Caco-2 (cell line): ENCODE results near the gene SLFN12L. TPM values are rescaled to one million over a fixed set of nuclear protein-coding genes. Genes with fewer than 3 reads are reported as not detected.
A peak's percentile ranks its signal among the peaks of the same experiment; 100 is the strongest.

Experiments used
- BruUV-seq: library from RNA; stranded (reverse); fragments of 400-500 nt; replicated peaks from 2 replicates; lab custom pipeline; 2021; lab: Mats Ljungman, UMichigan
- CTCF ChIA-PET: fragments of 300-600 bp; sonication (Branson Sonifier 250); formaldehyde crosslinking; loops from one replicate; lab custom pipeline; 2022; ENCODE audit warnings: antibody characterized with exemption; lab: Charles Lee
- POLR2A ChIA-PET: fragments of 300-600 bp; sonication (Branson Sonifier 250); formaldehyde crosslinking; loops from one replicate; lab custom pipeline; 2022; ENCODE audit warnings: antibody characterized with exemption; lab: Charles Lee
- DNase-seq, 2 experiments: peaks; one replicate each; pipeline versions ENCODE4 v3.0.0 to v3.0.0-alpha.2; 2020 to 2022
- H3K27me3 ChIP-seq: replicated peaks from 2 replicates; pipeline ENCODE4 v1.6.0; 2011; ENCODE audit warnings: low read length; ENCODE audit not compliant: control insufficient read depth, insufficient read depth
- H3K36me3 ChIP-seq: 2 replicates; pipeline ENCODE4 v1.5.1; 2011; ENCODE audit warnings: low read length; ENCODE audit not compliant: control insufficient read depth, insufficient read depth
- H3K4me1 ChIP-seq: fragments of 250-450 bp; sonication (Bioruptor Pico); 2 replicates; pipeline ENCODE4 v1.5.1; 2020; ENCODE audit warnings: mild to moderate bottlenecking
- H3K4me3 ChIP-seq: 2 replicates; pipeline ENCODE4 v1.5.1; 2011; ENCODE audit warnings: low read depth, mild to moderate bottlenecking, control low read depth, low read length
- H3K9me3 ChIP-seq: fragments of 250-450 bp; sonication (Bioruptor Pico); 2 replicates; pipeline ENCODE4 v1.5.1; 2020; ENCODE audit warnings: mild to moderate bottlenecking, moderate library complexity
- H3K27ac Mint-ChIP-seq: one replicate; pipeline ENCODE4 v1.8.0; 2022; ENCODE audit warnings: mixed read lengths; ENCODE audit not compliant: unreplicated experiment
- H3K27me3 Mint-ChIP-seq: one replicate; pipeline ENCODE4 v1.8.0; 2022; ENCODE audit warnings: mixed read lengths; ENCODE audit not compliant: insufficient read depth, unreplicated experiment
- H3K36me3 Mint-ChIP-seq: one replicate; pipeline ENCODE4 v1.8.0; 2022; ENCODE audit warnings: mild to moderate bottlenecking, mixed read lengths; ENCODE audit not compliant: insufficient read depth, unreplicated experiment
- H3K4me1 Mint-ChIP-seq: one replicate; pipeline ENCODE4 v1.8.0; 2022; ENCODE audit warnings: low read depth, mixed read lengths; ENCODE audit not compliant: unreplicated experiment
- H3K4me3 Mint-ChIP-seq: one replicate; pipeline ENCODE4 v1.8.0; 2022; ENCODE audit warnings: mild to moderate bottlenecking, moderate library complexity, mixed read lengths; ENCODE audit not compliant: unreplicated experiment
- H3K9me3 Mint-ChIP-seq: one replicate; pipeline ENCODE4 v1.8.0; 2022; ENCODE audit warnings: mixed read lengths; ENCODE audit not compliant: unreplicated experiment
- CTCF ChIP-seq, 2 experiments: fragments of 200-600 bp in 1 of 2; IDR thresholded peaks; 1 replicate in 1 of 2; 2 replicates in 1 of 2; pipeline versions ENCODE4 v1.5.1 to v1.8.0; 2011 to 2022; ENCODE audit warnings: antibody characterized with exemption in 1 of 2, control low read depth in 1 of 2, inconsistent platforms in 1 of 2, low read depth in 1 of 2, low read length in 1 of 2, mild to moderate bottlenecking in 1 of 2, moderate library complexity in 1 of 2; ENCODE audit not compliant: insufficient read depth in 1 of 2, severe bottlenecking in 1 of 2, unreplicated experiment in 1 of 2
- intact Hi-C: fragments of 100-400 bp; cut with micrococcal nuclease; formaldehyde crosslinking; loops from one replicate; pipeline ENCODE4 v1.10.0; 2022; ENCODE audit not compliant: unreplicated experiment
- total RNA-seq: library from RNA; stranded (reverse); gene quantifications from 2 replicates; pipeline ENCODE4 v1.2.3, GENCODE V29; 2022

SLFN12L gene
- total RNA-seq, 1 experiment from 2014 or later = not detected

- peaks cover 26% of the 10 kb centered on the region for H3K9me3 Mint-ChIP-seq
- POLR2A ChIA-PET = no interaction called here
- H3K4me3 Mint-ChIP-seq = no peak overlapping the region
- peak overlapping the region; percentile 81 for H3K27ac Mint-ChIP-seq
- peaks cover 6% of the 10 kb centered on the region for H3K36me3 Mint-ChIP-seq
- CTCF ChIA-PET = interaction anchor here (0.9 kb wide), 1 partner anchor 100 kb away, joined by 4 read pairs; no protein-coding TSS in a partner anchor
- no peaks in the 10 kb centered on the region for H3K27me3 ChIP-seq
- H3K4me3 ChIP-seq = no peak overlapping the region
- no peak for TF ChIP-seq CTCF (IDR thresholded peaks at IDR 0.05; ENCODE audit: insufficient read depth in 1 of 2, low read depth in 1 of 2, low read length in 1 of 2, severe bottlenecking in 1 of 2, unreplicated experiment in 1 of 2)
- H3K4me1 ChIP-seq = peaks cover 11% of the 10 kb centered on the region
- BruUV-seq = no TSS peak
- H3K4me1 Mint-ChIP-seq = peaks cover 12% of the 10 kb centered on the region
- DNase-seq = peak; percentile 82 to 91
- no peaks in the 10 kb centered on the region for H3K9me3 ChIP-seq
- H3K27me3 Mint-ChIP-seq = peaks cover 2% of the 10 kb centered on the region
- intact Hi-C loops = loop anchor here (1.0 kb wide), 1 partner anchor 27 kb away; no protein-coding TSS in a partner anchor
- H3K36me3 ChIP-seq = no peaks in the 10 kb centered on the region
Observed at GRCh38 chr17:35433075-35433894, 104.2 kb downstream of the SLFN12L start.

GRCh38 chr17:35432176-35433074 is 105.1 kb downstream of the SLFN12L start, which contains the start of gene SLFN12:
SLFN12 (minus strand) TSS chr17:35432500; CDS start chr17:35423028, 9,472 bp downstream.
- Histone ChIP-seq H3K4me3 (no peak within 1 kb of the TSS), H3K36me3 (no peaks in the 10 kb centered on the region), H3K4me1 (peaks cover 11% of the 10 kb centered on the region), H3K27me3 (no peaks in the 10 kb centered on the region), H3K9me3 (no peaks in the 10 kb centered on the region)
- DNase-seq = no peak
- H3K27ac Mint-ChIP-seq = peak within 1 kb of the TSS; percentile 81
- peaks cover 5% of the 10 kb centered on the region for H3K27me3 Mint-ChIP-seq
- intact Hi-C loops = loop anchor here (1.0 kb wide), 1 partner anchor 28 kb away; no protein-coding TSS in a partner anchor
- ChIA-PET CTCF (no interaction called here), POLR2A (no interaction called here)
- H3K4me3 Mint-ChIP-seq = no peak within 1 kb of the TSS
- peaks cover 26% of the 10 kb centered on the region for H3K9me3 Mint-ChIP-seq
- H3K4me1 Mint-ChIP-seq = peaks cover 12% of the 10 kb centered on the region
- H3K36me3 Mint-ChIP-seq = peaks cover 6% of the 10 kb centered on the region
- BruUV-seq = no TSS peak
- TF ChIP-seq CTCF (IDR thresholded peaks at IDR 0.05; ENCODE audit: insufficient read depth in 1 of 2, low read depth in 1 of 2, low read length in 1 of 2, severe bottlenecking in 1 of 2, unreplicated experiment in 1 of 2) = no peak

- H3K4me1 ChIP-seq = peaks cover 11% of the 10 kb centered on the region
- H3K27ac Mint-ChIP-seq = no peak overlapping the region
- no TSS peak for BruUV-seq
- H3K4me3 ChIP-seq = no peak overlapping the region
- H3K9me3 Mint-ChIP-seq = peaks cover 26% of the 10 kb centered on the region
- H3K36me3 Mint-ChIP-seq = peaks cover 6% of the 10 kb centered on the region
- no peak for TF ChIP-seq CTCF (IDR thresholded peaks at IDR 0.05; ENCODE audit: insufficient read depth in 1 of 2, low read depth in 1 of 2, low read length in 1 of 2, severe bottlenecking in 1 of 2, unreplicated experiment in 1 of 2)
- peaks cover 16% of the 10 kb centered on the region for H3K27me3 Mint-ChIP-seq
- H3K4me3 Mint-ChIP-seq = no peak overlapping the region
- H3K4me1 Mint-ChIP-seq = peaks cover 12% of the 10 kb centered on the region
- intact Hi-C loops = no loop called here
- no peak for DNase-seq
- ChIA-PET POLR2A (no interaction called here), CTCF (no interaction called here)
- no peaks in the 10 kb centered on the region for H3K36me3 ChIP-seq
- no peaks in the 10 kb centered on the region; the same call in 1 of the 2 replicates for H3K9me3 ChIP-seq
- H3K27me3 ChIP-seq = no peaks in the 10 kb centered on the region
Observed at GRCh38 chr17:35429702-35430101, 107.8 kb downstream of the SLFN12L start.
